RWPE2 (cell line): ENCODE measurements around the gene KLRB1.

Experiments used
- ATAC-seq: fragments of 200-7000 bp; cut with Tn5 transposase; 3 replicates; pipeline ENCODE4 v1.9.1; 2021; ENCODE audit warnings: low read depth
- DNase-seq: peaks from one replicate; pipeline ENCODE4 v3.0.0-alpha.2; 2020; ENCODE audit warnings: low spot score
- H3K27ac ChIP-seq: fragments of 450-650 bp; 2 replicates; pipeline ENCODE4 v1.5.1; 2017; ENCODE audit warnings: mild to moderate bottlenecking; ENCODE audit not compliant: poor library complexity, severe bottlenecking
- H3K27me3 ChIP-seq: fragments of 250-450 bp; sonication (Bioruptor Pico); 2 replicates; pipeline ENCODE4 v1.5.1; 2021; ENCODE audit warnings: mild to moderate bottlenecking, moderate library complexity; ENCODE audit not compliant: insufficient read depth, poor library complexity, severe bottlenecking
- H3K36me3 ChIP-seq: fragments of 250-450 bp; sonication (Bioruptor Pico); 2 replicates; pipeline ENCODE4 v1.5.1; 2020; ENCODE audit warnings: low read depth, mild to moderate bottlenecking, moderate library complexity
- H3K4me1 ChIP-seq: fragments of 250-450 bp; sonication (Bioruptor Pico); 2 replicates; pipeline ENCODE4 v1.5.1; 2021; ENCODE audit warnings: mild to moderate bottlenecking, moderate library complexity; ENCODE audit not compliant: insufficient read depth, poor library complexity, severe bottlenecking
- H3K4me3 ChIP-seq: fragments of 250-450 bp; sonication (Bioruptor Pico); 2 replicates; pipeline ENCODE4 v1.5.1; 2021; ENCODE audit warnings: mild to moderate bottlenecking, moderate library complexity; ENCODE audit not compliant: severe bottlenecking
- H3K9me3 ChIP-seq: fragments of 250-450 bp; sonication (Bioruptor Pico); 2 replicates; pipeline ENCODE4 v1.5.1; 2021; ENCODE audit warnings: mild to moderate bottlenecking, moderate library complexity; ENCODE audit not compliant: severe bottlenecking
- TF ChIP-seq, protein P1 (sequence below): fragments of 450-650 bp; IDR thresholded peaks from one replicate; pipeline ENCODE4 v1.5.1; 2017; ENCODE audit warnings: mild to moderate bottlenecking, moderate library complexity; ENCODE audit not compliant: poor library complexity, severe bottlenecking

The KLRB1 gene

DNA sequence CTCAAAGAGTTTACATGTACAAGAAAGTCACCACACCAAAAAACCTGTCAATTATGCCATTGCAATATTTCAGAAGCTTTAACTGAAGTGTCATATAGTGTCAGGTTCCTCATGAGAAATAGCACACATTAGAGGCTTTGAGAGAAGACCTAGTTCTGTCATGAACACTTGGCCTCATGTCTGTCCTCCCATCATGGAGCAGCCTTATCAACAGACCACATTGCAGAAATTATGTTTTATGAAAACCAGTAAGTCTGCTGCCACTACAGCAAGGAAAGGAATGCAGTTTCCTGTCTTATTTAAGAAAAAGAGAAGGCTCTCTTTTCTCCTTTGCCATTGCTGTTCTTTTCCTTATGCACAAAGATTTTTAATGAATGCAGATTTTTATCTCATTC lies 35.5 kb upstream of the KLRB1 start:
- Histone ChIP-seq H3K27me3 (no peaks in the 10 kb centered on the region), H3K4me3 (no peak overlapping the region), H3K27ac (no peak overlapping the region), H3K4me1 (peaks cover 3% of the 10 kb centered on the region), H3K36me3 (no peaks in the 10 kb centered on the region), H3K9me3 (no peaks in the 10 kb centered on the region)
- ATAC-seq: no peak
- no peak for DNase-seq
- TF ChIP-seq, protein P1, sequence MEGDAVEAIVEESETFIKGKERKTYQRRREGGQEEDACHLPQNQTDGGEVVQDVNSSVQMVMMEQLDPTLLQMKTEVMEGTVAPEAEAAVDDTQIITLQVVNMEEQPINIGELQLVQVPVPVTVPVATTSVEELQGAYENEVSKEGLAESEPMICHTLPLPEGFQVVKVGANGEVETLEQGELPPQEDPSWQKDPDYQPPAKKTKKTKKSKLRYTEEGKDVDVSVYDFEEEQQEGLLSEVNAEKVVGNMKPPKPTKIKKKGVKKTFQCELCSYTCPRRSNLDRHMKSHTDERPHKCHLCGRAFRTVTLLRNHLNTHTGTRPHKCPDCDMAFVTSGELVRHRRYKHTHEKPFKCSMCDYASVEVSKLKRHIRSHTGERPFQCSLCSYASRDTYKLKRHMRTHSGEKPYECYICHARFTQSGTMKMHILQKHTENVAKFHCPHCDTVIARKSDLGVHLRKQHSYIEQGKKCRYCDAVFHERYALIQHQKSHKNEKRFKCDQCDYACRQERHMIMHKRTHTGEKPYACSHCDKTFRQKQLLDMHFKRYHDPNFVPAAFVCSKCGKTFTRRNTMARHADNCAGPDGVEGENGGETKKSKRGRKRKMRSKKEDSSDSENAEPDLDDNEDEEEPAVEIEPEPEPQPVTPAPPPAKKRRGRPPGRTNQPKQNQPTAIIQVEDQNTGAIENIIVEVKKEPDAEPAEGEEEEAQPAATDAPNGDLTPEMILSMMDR: no peak

- no peak overlapping the region for H3K27ac ChIP-seq
- TF ChIP-seq, protein P1: no peak
- DNase-seq (no peak), ATAC-seq (no peak)
- H3K4me1 ChIP-seq: peaks cover 4% of the 10 kb centered on the region
- H3K36me3 ChIP-seq: no peaks in the 10 kb centered on the region
- H3K27me3 ChIP-seq: no peaks in the 10 kb centered on the region
- no peaks in the 10 kb centered on the region for H3K9me3 ChIP-seq
- no peak overlapping the region for H3K4me3 ChIP-seq
Measured at GRCh38 chr12:9642606-9643265, 35.0 kb upstream of the KLRB1 start.

DNA sequence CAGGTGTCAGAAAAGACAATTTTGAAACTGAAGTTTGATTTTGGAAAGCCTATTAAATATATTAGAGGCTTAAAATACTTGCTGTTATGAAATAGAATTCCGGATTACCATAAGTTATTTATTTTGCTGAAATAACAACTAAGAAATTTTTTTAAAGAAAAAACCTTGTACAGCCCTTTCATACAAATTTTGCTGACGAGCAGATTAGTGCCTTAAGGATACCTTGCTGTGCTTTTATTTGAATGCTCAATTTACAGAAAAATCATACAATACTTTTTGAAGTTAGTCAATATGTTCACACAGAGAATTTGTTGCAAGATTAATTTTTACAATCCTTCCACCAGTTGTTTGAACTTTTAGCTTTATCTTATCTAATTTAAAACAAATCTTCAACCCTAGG lies 32.3 kb upstream of the KLRB1 start:
- no peak overlapping the region for H3K4me3 ChIP-seq
- no peak overlapping the region for H3K27ac ChIP-seq
- H3K36me3 ChIP-seq: no peaks in the 10 kb centered on the region
- H3K9me3 ChIP-seq: no peaks in the 10 kb centered on the region
- ATAC-seq: no peak
- no peak for DNase-seq
- H3K27me3 ChIP-seq: no peaks in the 10 kb centered on the region
- TF ChIP-seq, protein P1: no peak
- H3K4me1 ChIP-seq: peaks cover 4% of the 10 kb centered on the region

GRCh38 chr12:9636851-9637206 lies 29.1 kb upstream of the KLRB1 start:
- no peaks in the 10 kb centered on the region for H3K9me3 ChIP-seq
- H3K27me3 ChIP-seq: no peaks in the 10 kb centered on the region
- ATAC-seq (no peak), DNase-seq (no peak)
- no peak overlapping the region for H3K27ac ChIP-seq
- peaks cover 4% of the 10 kb centered on the region for H3K4me1 ChIP-seq
- no peaks in the 10 kb centered on the region for H3K36me3 ChIP-seq
- H3K4me3 ChIP-seq: no peak overlapping the region
- TF ChIP-seq, protein P1: no peak

DNA sequence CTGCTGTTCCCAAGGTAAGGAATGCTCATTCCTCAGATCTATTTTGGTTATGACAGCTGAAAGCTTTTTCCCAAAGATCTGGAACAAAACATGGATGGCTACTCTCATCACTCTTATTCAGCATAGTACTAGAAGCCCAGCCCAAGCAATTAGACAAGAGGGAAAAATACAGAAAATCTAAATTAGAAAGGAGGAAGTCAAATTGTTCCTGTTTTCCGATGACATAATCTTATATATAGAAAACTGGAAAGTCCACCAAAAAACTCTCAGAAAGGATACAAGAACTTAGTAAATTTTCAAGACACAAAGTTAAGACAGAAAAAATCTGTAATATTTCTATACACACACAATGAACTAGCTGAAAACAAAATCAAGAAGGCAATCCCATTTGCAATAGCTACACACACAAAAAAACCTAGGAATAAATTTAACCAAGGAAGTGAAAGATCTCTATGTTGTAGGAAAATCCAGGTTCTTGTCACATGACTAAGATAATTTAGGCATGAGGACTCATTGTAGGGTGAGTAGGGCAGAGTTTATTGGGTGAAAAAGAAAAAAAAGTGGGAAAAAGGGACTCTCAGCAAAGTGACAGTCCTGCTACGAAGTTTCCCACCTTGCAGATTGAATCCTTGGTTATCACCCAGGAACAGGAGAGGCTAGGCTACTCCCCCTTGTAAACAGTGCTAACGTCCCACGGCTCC lies 28.6 kb upstream of the KLRB1 start:
- no peaks in the 10 kb centered on the region for H3K36me3 ChIP-seq
- H3K4me3 ChIP-seq: no peak overlapping the region
- ATAC-seq: no peak
- DNase-seq: no peak
- peaks cover 4% of the 10 kb centered on the region for H3K4me1 ChIP-seq
- H3K9me3 ChIP-seq: no peaks in the 10 kb centered on the region
- H3K27me3 ChIP-seq: no peaks in the 10 kb centered on the region
- no peak overlapping the region for H3K27ac ChIP-seq
- TF ChIP-seq, protein P1: no peak
